HCT116 (cell line): ENCODE measurements around the gene RCBTB1. TPM values are rescaled to one million over a fixed set of nuclear protein-coding genes. Genes with fewer than 3 reads are reported as not detected.

ENCODE experiments used
- ATAC-seq: fragments of 200-7000 bp; cut with Tn5 transposase; 2 replicates; pipeline ENCODE4 v1.9.1; 2020; ENCODE audit warnings: mild to moderate bottlenecking, moderate library complexity
- BruUV-seq: library from RNA; stranded (reverse); fragments of 400-500 nt; replicated peaks from 2 replicates; lab custom pipeline; 2021; lab: Mats Ljungman, UMichigan
- CTCF ChIA-PET: fragments of 300-600 bp; sonication (Branson Sonifier 250); formaldehyde crosslinking; loops from one replicate; lab custom pipeline; 2021; ENCODE audit warnings: antibody characterized with exemption; lab: Charles Lee
- POLR2A ChIA-PET: fragments of 300-600, 350-600 bp; sonication (Branson Sonifier 250); formaldehyde crosslinking; loops from one replicate; lab custom pipeline; 2021; ENCODE audit warnings: antibody characterized with exemption; lab: Charles Lee
- RAD21 ChIA-PET, 2 experiments: fragments of 300-600 bp; sonication (Branson Sonifier 250); formaldehyde crosslinking; loops; one replicate each; lab custom pipeline; 2023; ENCODE audit warnings: low total read pairs in 2 of 2; ENCODE audit not compliant: uncharacterized antibody in 2 of 2, unreplicated experiment in 2 of 2, low non-redundant PET in 1 of 2; lab: Charles Lee
- DNase-seq: peaks from one replicate; pipeline ENCODE4 v3.0.0-alpha.2; 2010; ENCODE audit warnings: low read depth, low spot score
- H2AFZ ChIP-seq: fragments of 200-600 bp; shearing (Covaris generic), sonication (generic); 2 replicates; pipeline ENCODE4 v1.6.1; 2017; ENCODE audit warnings: low read depth, mixed run types, mixed read lengths, antibody characterized with exemption, low read length; ENCODE audit not compliant: poor library complexity, severe bottlenecking
- H3K27ac ChIP-seq: 2 replicates; pipeline ENCODE4 v1.5.1; 2012; ENCODE audit warnings: low read depth, low read length
- H3K27me3 ChIP-seq: fragments of 200-600 bp; sonication (generic); 2 replicates; pipeline ENCODE4 v1.6.1; 2016; ENCODE audit warnings: mixed run types, low read length, mixed read lengths; ENCODE audit not compliant: insufficient read depth
- H3K36me3 ChIP-seq, 2 experiments: fragments of 200-500 bp in 1 of 2; fragments of 200-600 bp in 1 of 2; sonication (Bioruptor generic) in 1 of 2; sonication (generic) in 1 of 2; 2 replicates each; pipeline versions ENCODE4 v1.5.1 to v1.6.1; 2014 to 2016; ENCODE audit warnings: low read length in 2 of 2, inconsistent platforms in 1 of 2, mixed read lengths in 1 of 2, mixed run types in 1 of 2; ENCODE audit not compliant: insufficient read depth in 2 of 2, control insufficient read depth in 1 of 2
- H3K4me1 ChIP-seq, 2 experiments: fragments of 200-600 bp in 1 of 2; sonication (generic) in 1 of 2; 2 replicates each; pipeline versions ENCODE4 v1.5.1 to v1.6.1; 2012 to 2017; ENCODE audit warnings: low read length in 2 of 2, inconsistent platforms in 1 of 2, mild to moderate bottlenecking in 1 of 2, mixed read lengths in 1 of 2, mixed run types in 1 of 2, moderate library complexity in 1 of 2; ENCODE audit not compliant: insufficient read depth in 2 of 2, control insufficient read depth in 1 of 2
- H3K4me2 ChIP-seq: fragments of 200-600 bp; sonication (generic); 2 replicates; pipeline ENCODE4 v1.6.1; 2017; ENCODE audit warnings: mixed run types, low read length, mixed read lengths
- H3K4me3 ChIP-seq, 2 experiments: fragments of 200-600 bp in 1 of 2; sonication (generic) in 1 of 2; replicated peaks in 1 of 2; 2 replicates each; pipeline ENCODE4 v1.5.1; 2011 to 2016; ENCODE audit warnings: low read length in 2 of 2, control low read depth in 1 of 2, low read depth in 1 of 2, mild to moderate bottlenecking in 1 of 2, mixed read lengths in 1 of 2, mixed run types in 1 of 2
- H3K79me2 ChIP-seq: fragments of 200-600 bp; sonication (generic); 2 replicates; pipeline ENCODE4 v1.6.1; 2017; ENCODE audit warnings: mild to moderate bottlenecking, mixed run types, low read length, moderate library complexity, mixed read lengths; ENCODE audit not compliant: insufficient read depth
- H3K9ac ChIP-seq: fragments of 200-600 bp; sonication (generic); 2 replicates; pipeline ENCODE4 v1.6.1; 2016; ENCODE audit warnings: low read length, mixed read lengths
- H3K9me2 ChIP-seq: fragments of 200-600 bp; sonication (generic), shearing (Covaris generic); 2 replicates; pipeline ENCODE4 v1.6.1; 2017; ENCODE audit warnings: mixed run types, mild to moderate bottlenecking, moderate library complexity; ENCODE audit not compliant: insufficient read depth
- H3K9me3 ChIP-seq, 2 experiments: fragments of 200-500 bp in 1 of 2; fragments of 200-600 bp in 1 of 2; sonication (Bioruptor generic) in 1 of 2; sonication (generic) in 1 of 2; 2 replicates each; pipeline ENCODE4 v1.6.1; 2014 to 2017; ENCODE audit warnings: low read length in 2 of 2, mixed read lengths in 2 of 2, inconsistent platforms in 1 of 2, low read depth in 1 of 2, mild to moderate bottlenecking in 1 of 2, mixed run types in 1 of 2, moderate library complexity in 1 of 2; ENCODE audit not compliant: control insufficient read depth in 1 of 2, insufficient read depth in 1 of 2
- H4K20me1 ChIP-seq: fragments of 200-600 bp; sonication (generic), shearing (Covaris generic); 2 replicates; pipeline ENCODE4 v1.6.1; 2017; ENCODE audit warnings: mixed run types, mild to moderate bottlenecking, moderate library complexity; ENCODE audit not compliant: insufficient read depth
- CBX3 ChIP-seq: IDR thresholded peaks from 2 replicates; pipeline ENCODE4 v1.6.1; 2012; ENCODE audit warnings: low read depth
- EGR1 ChIP-seq: IDR thresholded peaks from 2 replicates; pipeline ENCODE4 v1.6.1; 2012; ENCODE audit warnings: low read depth
- ELF1 ChIP-seq: IDR thresholded peaks from 2 replicates; pipeline ENCODE4 v1.6.1; 2012; ENCODE audit warnings: low read depth, borderline replicate concordance
- FOSL1 ChIP-seq: IDR thresholded peaks from 2 replicates; pipeline ENCODE4 v1.6.1; 2012; ENCODE audit warnings: low read depth
- JUND ChIP-seq: IDR thresholded peaks from 2 replicates; pipeline ENCODE4 v1.6.1; 2012
- MAX ChIP-seq: IDR thresholded peaks from 2 replicates; pipeline ENCODE4 v1.6.1; 2012
- POLR2A ChIP-seq: IDR thresholded peaks from 2 replicates; pipeline ENCODE4 v1.7.0; 2011; ENCODE audit warnings: borderline replicate concordance; ENCODE audit not compliant: insufficient read depth, insufficient read length; ENCODE audit errors: extremely low read depth
- SP1 ChIP-seq: IDR thresholded peaks from 2 replicates; pipeline ENCODE4 v1.6.1; 2012; ENCODE audit warnings: low read depth
- TCF7L2 ChIP-seq: IDR thresholded peaks from 2 replicates; pipeline ENCODE4 v1.7.0; 2011; ENCODE audit warnings: borderline replicate concordance, inconsistent platforms; ENCODE audit not compliant: insufficient read depth, insufficient read length; ENCODE audit errors: extremely low read depth
- YY1 ChIP-seq: IDR thresholded peaks from 2 replicates; pipeline ENCODE4 v1.6.1; 2011; ENCODE audit warnings: low read length, low read depth, moderate library complexity, mild to moderate bottlenecking; ENCODE audit not compliant: insufficient replicate concordance; ENCODE audit errors: extremely low read depth
- intact Hi-C: fragments of 100-400 bp; cut with micrococcal nuclease; formaldehyde crosslinking; loops from 2 replicates; pipeline ENCODE4 v1.10.0; 2022
- total RNA-seq: library from RNA; stranded (reverse); gene quantifications from one replicate; pipeline ENCODE4 v1.2.1, GENCODE V29; 2021; ENCODE audit not compliant: unreplicated experiment
- TF ChIP-seq, protein P1 (sequence below), 3 experiments: fragments of 200-600 bp in 1 of 3; sonication (generic) in 1 of 3; IDR thresholded peaks in 2 of 3; conservative IDR thresholded peaks in 1 of 3; 2 replicates each; pipeline ENCODE4 v1.5.1; 2012 to 2017; ENCODE audit warnings: low read depth in 2 of 3, low read length in 2 of 3, antibody characterized with exemption in 1 of 3, borderline replicate concordance in 1 of 3, control low read depth in 1 of 3, mild to moderate bottlenecking in 1 of 3, mixed read lengths in 1 of 3, mixed run types in 1 of 3, moderate library complexity in 1 of 3; ENCODE audit not compliant: insufficient read depth in 1 of 3

Gene RCBTB1
- total RNA-seq, 1 experiment from 2014 or later: 22.2 TPM

DNA sequence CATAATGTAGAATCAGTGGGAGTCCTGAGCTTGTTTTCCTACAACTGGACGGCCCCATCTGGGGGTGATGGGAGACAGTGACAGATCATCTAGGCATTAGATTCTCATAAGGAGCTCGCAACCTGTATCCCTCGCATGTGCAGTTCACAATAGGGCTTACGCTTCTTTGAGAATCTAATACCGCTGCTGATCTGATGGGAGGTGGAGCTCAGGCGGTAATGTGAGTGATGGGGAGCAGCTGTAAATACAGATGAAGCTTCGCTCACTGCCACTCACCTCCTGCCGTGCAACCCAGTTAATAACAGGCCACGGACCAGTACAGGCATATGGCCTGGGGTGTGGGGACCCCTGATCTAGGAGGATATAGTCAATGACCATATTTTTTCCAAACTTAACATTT is 38.8 kb downstream of the RCBTB1 start:
- ATAC-seq: no peak
- Histone ChIP-seq H2AFZ (no peak overlapping the region), H3K4me1 (no peaks in the 10 kb centered on the region), H3K9me2 (no peaks in the 10 kb centered on the region), H3K4me3 (no peak overlapping the region), H4K20me1 (no peaks in the 10 kb centered on the region), H3K79me2 (no peaks in the 10 kb centered on the region), H3K4me2 (no peak overlapping the region), H3K27ac (no peak overlapping the region), H3K27me3 (no peaks in the 10 kb centered on the region), H3K36me3 (peaks cover 0 to 3% of the 10 kb centered on the region in 2 experiments; a peak in 2 of 4 replicates), H3K9me3 (no peaks in the 10 kb centered on the region), H3K9ac (no peak overlapping the region)
- CTCF ChIA-PET: no interaction called here
- no TSS peak for BruUV-seq
- intact Hi-C loops: no loop called here
- no peak for DNase-seq
- POLR2A ChIA-PET: no interaction called here
- TF ChIP-seq ELF1 (no peak), TCF7L2 (no peak), SP1 (no peak), FOSL1 (no peak), MAX (no peak), POLR2A (no peak), CBX3 (no peak), JUND (no peak), EGR1 (no peak), YY1 (no peak)
- TF ChIP-seq, protein P1, sequence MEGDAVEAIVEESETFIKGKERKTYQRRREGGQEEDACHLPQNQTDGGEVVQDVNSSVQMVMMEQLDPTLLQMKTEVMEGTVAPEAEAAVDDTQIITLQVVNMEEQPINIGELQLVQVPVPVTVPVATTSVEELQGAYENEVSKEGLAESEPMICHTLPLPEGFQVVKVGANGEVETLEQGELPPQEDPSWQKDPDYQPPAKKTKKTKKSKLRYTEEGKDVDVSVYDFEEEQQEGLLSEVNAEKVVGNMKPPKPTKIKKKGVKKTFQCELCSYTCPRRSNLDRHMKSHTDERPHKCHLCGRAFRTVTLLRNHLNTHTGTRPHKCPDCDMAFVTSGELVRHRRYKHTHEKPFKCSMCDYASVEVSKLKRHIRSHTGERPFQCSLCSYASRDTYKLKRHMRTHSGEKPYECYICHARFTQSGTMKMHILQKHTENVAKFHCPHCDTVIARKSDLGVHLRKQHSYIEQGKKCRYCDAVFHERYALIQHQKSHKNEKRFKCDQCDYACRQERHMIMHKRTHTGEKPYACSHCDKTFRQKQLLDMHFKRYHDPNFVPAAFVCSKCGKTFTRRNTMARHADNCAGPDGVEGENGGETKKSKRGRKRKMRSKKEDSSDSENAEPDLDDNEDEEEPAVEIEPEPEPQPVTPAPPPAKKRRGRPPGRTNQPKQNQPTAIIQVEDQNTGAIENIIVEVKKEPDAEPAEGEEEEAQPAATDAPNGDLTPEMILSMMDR (IDR thresholded peaks at IDR 0.05 in 2 of 3, conservative IDR thresholded peaks at IDR 0.05 in 1 of 3; ENCODE audit: borderline replicate concordance in 1 of 3, insufficient read depth in 1 of 3, low read depth in 2 of 3, low read length in 2 of 3): no peak
- RAD21 ChIA-PET: no interaction called here
